Mesothelial cell of epicardium (in vitro differentiated cells): ENCODE data around the gene RTP5. TPM values are rescaled to one million over a fixed set of nuclear protein-coding genes. Genes with fewer than 3 reads are reported as not detected.
"Not testable (repeated sequence)": the region's sequence is repeated elsewhere in the genome, so short reads cannot be mapped to it uniquely, and the experiment has no call there.

ENCODE experiments used
- DNase-seq, 2 experiments: peaks; one replicate each; pipeline ENCODE4 v3.0.0; 2021; ENCODE audit warnings: low spot score in 2 of 2; ENCODE audit not compliant: unreplicated experiment in 2 of 2
- H3K27ac Mint-ChIP-seq: 2 replicates; pipeline ENCODE4 v1.8.0; 2021; ENCODE audit warnings: mixed read lengths
- H3K27me3 Mint-ChIP-seq: 2 replicates; pipeline ENCODE4 v1.8.0; 2021; ENCODE audit warnings: low read depth, mixed read lengths
- H3K36me3 Mint-ChIP-seq: 2 replicates; pipeline ENCODE4 v1.8.0; 2021; ENCODE audit warnings: mixed read lengths
- H3K4me1 Mint-ChIP-seq: 2 replicates; pipeline ENCODE4 v1.8.0; 2021; ENCODE audit warnings: mixed read lengths
- H3K4me3 Mint-ChIP-seq: 2 replicates; pipeline ENCODE4 v1.8.0; 2021; ENCODE audit warnings: mild to moderate bottlenecking, moderate library complexity, mixed read lengths
- H3K9me3 Mint-ChIP-seq: 2 replicates; pipeline ENCODE4 v1.8.0; 2021; ENCODE audit warnings: mixed read lengths
- total RNA-seq: library from RNA; stranded (reverse); gene quantifications from 3 replicates; pipeline ENCODE4 v1.2.1, GENCODE V29; 2021
- TF ChIP-seq, protein P1 (sequence below): fragments of 200-600 bp; sonication (generic); IDR thresholded peaks from one replicate; pipeline ENCODE4 v1.5.0; 2021; ENCODE audit warnings: antibody characterized with exemption; ENCODE audit not compliant: unreplicated experiment

RTP5 gene
- total RNA-seq, 1 donor from 2014 or later: not detected

DNA sequence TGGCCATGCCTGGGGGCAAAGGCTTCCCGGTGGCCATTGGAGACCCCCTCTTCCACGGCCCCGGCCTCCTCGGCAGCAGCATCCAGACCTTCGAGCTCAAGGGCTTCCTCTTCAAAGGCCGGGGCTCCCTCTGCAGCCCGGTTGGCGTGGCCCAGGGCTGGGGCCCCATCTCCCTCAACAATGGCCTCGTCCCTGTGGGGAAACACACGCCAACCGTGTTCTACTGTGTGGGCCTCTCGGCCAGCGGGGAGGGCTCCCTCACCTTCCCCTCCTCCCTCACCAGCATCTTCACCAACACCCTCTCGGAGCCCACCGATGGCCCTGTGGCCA lies 2.7 kb downstream of the RTP5 start:
- no peak for DNase-seq
- Mint-ChIP-seq H3K9me3 (peaks cover 6% of the 10 kb centered on the region), H3K36me3 (no peaks in the 10 kb centered on the region), H3K27ac (no peak overlapping the region), H3K4me3 (no peak overlapping the region), H3K4me1 (peaks cover 2% of the 10 kb centered on the region), H3K27me3 (peaks cover 13% of the 10 kb centered on the region)
- TF ChIP-seq, protein P1, sequence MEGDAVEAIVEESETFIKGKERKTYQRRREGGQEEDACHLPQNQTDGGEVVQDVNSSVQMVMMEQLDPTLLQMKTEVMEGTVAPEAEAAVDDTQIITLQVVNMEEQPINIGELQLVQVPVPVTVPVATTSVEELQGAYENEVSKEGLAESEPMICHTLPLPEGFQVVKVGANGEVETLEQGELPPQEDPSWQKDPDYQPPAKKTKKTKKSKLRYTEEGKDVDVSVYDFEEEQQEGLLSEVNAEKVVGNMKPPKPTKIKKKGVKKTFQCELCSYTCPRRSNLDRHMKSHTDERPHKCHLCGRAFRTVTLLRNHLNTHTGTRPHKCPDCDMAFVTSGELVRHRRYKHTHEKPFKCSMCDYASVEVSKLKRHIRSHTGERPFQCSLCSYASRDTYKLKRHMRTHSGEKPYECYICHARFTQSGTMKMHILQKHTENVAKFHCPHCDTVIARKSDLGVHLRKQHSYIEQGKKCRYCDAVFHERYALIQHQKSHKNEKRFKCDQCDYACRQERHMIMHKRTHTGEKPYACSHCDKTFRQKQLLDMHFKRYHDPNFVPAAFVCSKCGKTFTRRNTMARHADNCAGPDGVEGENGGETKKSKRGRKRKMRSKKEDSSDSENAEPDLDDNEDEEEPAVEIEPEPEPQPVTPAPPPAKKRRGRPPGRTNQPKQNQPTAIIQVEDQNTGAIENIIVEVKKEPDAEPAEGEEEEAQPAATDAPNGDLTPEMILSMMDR: no peak

DNA sequence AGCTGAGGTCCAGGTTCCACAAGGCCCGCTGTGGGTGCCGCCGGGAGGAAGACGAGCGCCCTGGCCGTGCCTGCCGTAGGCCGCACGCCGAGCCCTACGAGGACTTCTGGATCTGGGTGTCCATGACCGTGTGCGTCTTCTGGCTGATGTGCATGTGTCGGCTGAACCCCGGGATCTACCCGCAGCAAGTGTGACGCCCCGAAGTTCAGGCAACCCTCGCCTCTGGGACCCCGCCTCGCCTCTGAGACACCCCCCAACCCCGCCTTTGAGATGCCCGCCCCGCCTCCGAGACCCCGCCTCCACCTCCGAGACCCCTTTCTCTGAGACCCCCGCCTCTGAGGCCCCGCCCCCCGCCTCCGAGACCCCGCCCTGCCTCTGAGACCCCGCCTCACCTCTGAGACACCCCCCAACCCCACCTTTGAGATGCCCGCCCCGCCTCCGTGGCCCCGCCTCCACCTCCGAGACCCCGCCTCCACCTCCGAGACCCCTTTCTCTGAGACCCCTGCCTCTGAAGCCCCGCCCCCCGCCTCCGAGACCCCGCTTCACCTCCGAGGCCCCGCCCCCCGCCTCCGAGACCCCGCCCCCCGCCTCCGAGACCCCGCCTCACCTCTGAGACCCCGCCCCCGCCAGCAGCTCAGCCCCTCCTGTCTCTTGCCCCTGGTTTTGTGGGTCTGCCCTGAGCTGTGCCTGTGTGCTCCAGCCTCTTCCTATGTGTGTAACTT lies 3.7 kb downstream of the RTP5 start:
- no peak for DNase-seq
- Mint-ChIP-seq H3K27me3 (peaks cover 7% of the 10 kb centered on the region), H3K36me3 (no peaks in the 10 kb centered on the region), H3K4me1 (peaks cover 2% of the 10 kb centered on the region), H3K9me3 (peaks cover 6% of the 10 kb centered on the region), H3K27ac (no peak overlapping the region), H3K4me3 (no peak overlapping the region)
- TF ChIP-seq, protein P1: no peak

DNA sequence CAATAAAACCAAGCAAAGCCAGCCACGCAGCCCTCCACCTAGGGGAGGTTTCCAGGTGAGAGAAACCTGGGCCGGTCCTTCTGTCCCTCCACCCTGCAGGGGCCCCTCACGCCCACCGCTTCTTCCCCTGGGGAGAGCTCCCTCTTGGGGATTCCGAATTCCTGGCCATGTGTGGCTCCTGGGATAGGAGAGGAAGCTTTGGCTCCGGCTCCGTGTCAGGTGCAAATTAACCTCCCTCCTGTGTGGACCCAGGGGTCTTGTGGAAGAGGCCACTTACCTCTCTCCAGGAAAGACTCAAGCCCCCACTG lies 4.2 kb downstream of the RTP5 start:
- TF ChIP-seq, protein P1: no peak
- H3K9me3 Mint-ChIP-seq: peaks cover 6% of the 10 kb centered on the region
- no peaks in the 10 kb centered on the region for H3K4me1 Mint-ChIP-seq
- DNase-seq: no peak
- H3K36me3 Mint-ChIP-seq: no peaks in the 10 kb centered on the region
- H3K4me3 Mint-ChIP-seq: no peak overlapping the region
- peaks cover 4% of the 10 kb centered on the region for H3K27me3 Mint-ChIP-seq
- no peak overlapping the region for H3K27ac Mint-ChIP-seq

DNA sequence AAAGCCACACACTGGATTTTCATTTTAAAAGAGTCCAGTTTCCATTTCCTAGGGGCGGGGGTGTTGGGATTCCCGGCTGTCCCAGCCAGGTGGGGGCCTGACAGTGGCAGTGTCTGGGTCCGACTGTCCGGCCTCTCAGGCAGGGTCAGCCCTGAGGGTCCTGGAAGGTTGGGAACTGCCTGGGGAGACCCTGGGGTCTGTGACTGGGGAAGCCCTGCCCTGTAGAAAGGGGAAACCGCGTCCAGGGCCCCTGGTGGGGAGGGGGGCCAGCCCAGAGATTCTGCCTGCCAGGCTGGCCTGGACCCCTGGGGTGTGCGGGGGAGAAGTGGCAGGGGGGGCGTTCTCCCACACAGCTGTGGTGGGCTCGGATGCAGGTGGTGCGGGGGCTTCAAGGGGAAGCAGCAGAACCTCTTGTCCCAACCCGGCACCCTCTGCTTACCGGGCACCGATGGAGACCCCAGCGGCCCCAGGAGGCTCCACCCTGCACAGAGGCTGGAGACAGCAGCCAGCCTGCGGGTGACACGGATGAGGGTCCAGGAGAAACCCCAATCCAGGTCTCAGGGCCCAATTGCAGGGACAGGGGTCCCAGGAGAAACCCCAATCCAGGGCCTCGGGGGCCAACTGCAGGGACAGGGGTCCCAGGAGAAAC lies 4.9 kb downstream of the RTP5 start:
- Mint-ChIP-seq H3K4me1 (no peaks in the 10 kb centered on the region), H3K9me3 (peaks cover 6% of the 10 kb centered on the region), H3K27me3 (peaks cover under 1% of the 10 kb centered on the region), H3K27ac (no peak overlapping the region), H3K4me3 (no peak overlapping the region), H3K36me3 (no peaks in the 10 kb centered on the region)
- no peak for DNase-seq
- TF ChIP-seq, protein P1: no peak

DNA sequence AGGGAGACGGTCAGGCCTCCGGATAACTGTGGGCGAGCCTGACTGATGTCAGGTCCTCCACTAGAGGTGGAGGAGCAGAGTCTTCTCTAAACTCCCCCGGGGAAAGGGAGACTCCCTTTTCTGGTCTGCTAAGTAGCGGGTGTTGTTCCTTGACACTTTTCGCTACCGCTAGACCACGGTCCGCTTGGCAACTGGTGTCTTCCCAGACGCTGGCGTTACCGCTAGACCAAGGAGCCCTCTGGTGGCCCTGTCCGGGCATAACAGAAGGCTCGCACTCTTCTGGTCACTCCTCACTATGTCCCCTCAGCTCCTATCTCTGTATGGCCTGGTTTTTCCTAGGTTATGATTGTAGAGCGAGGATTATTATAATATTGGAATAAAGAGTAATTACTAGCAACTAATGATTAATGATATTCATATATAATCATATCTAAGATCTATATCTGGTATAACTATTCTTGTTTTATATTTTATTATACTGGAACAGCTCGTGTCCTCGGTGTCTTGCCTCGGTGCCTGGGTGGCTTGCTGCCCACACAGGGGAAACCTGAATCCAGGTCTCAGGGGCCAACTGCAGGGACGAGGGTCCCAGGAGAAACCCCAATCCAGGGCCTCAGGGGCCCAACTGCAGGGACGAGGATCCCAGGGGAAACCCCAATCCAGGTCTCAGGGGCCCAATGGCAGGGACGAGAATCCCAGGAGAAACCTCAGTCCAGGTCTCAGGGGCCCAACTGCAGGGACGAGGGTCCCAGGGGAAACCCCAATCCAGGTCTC lies 6.4 kb downstream of the RTP5 start:
- DNase-seq, H3K27me3 Mint-ChIP-seq, H3K9me3 Mint-ChIP-seq, H3K4me3 Mint-ChIP-seq, H3K36me3 Mint-ChIP-seq, H3K4me1 Mint-ChIP-seq, H3K27ac Mint-ChIP-seq: not testable (repeated sequence)

DNA sequence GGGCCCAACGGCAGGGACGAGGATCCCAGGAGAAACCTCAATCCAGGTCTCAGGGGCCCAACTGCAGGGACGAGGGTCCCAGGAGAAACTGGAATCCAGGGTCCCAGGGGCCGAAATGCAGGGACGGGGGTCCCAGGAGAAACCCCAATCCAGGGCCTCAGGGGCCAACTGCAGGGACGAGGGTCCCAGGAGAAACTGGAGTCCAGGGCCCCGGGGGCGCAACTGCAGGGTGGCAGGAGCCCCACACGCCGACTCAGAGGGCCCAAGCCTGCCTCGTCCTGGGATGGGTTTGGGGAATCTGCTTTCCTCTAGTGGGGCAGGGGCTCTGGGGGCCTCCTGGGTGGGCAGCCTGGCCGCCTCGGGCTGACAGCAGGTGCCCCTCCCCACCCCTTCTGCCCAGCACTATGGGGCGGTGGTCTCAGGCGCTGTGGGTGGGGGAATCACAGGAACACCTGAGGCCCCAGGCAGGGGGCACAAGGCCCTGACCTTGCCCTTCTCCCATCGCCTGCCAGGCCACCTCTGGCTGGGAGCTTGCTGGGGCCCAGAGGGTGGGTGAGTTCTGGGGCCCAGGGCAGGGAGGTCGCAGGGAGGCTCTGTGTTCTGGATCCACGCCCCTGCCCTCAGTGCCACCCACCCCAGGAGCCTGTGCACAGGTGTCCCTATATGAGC lies 7.1 kb downstream of the RTP5 start:
- Mint-ChIP-seq H3K4me3 (no peak overlapping the region), H3K9me3 (peaks cover 6% of the 10 kb centered on the region), H3K27ac (no peak overlapping the region), H3K4me1 (peaks cover 8% of the 10 kb centered on the region), H3K36me3 (no peaks in the 10 kb centered on the region), H3K27me3 (no peaks in the 10 kb centered on the region)
- DNase-seq: no peak
- TF ChIP-seq, protein P1: no peak
